ENCODE measurements around the gene DDOST.

GRCh38 chr1:20693623-20694022 is 32.5 kb upstream of the DDOST start:
- TF ChIP-seq, protein P1, sequence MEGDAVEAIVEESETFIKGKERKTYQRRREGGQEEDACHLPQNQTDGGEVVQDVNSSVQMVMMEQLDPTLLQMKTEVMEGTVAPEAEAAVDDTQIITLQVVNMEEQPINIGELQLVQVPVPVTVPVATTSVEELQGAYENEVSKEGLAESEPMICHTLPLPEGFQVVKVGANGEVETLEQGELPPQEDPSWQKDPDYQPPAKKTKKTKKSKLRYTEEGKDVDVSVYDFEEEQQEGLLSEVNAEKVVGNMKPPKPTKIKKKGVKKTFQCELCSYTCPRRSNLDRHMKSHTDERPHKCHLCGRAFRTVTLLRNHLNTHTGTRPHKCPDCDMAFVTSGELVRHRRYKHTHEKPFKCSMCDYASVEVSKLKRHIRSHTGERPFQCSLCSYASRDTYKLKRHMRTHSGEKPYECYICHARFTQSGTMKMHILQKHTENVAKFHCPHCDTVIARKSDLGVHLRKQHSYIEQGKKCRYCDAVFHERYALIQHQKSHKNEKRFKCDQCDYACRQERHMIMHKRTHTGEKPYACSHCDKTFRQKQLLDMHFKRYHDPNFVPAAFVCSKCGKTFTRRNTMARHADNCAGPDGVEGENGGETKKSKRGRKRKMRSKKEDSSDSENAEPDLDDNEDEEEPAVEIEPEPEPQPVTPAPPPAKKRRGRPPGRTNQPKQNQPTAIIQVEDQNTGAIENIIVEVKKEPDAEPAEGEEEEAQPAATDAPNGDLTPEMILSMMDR (IDR thresholded peaks at IDR 0.05): no peak
- TF ChIP-seq POLR2A (IDR thresholded peaks at IDR 0.05): no peak

Measured in adrenal gland (tissue), 5 donors.